ENCODE data around the gene STXBP5. TPM values are rescaled to one million over a fixed set of nuclear protein-coding genes. Genes with fewer than 3 reads are reported as not detected.

The STXBP5 gene
- total and polyA plus RNA-seq, 2 of the 13 experiments (the other 11 are each of a cell fraction or from before 2014, with no cell fraction given): 8.8 to 19.4 TPM

DNA sequence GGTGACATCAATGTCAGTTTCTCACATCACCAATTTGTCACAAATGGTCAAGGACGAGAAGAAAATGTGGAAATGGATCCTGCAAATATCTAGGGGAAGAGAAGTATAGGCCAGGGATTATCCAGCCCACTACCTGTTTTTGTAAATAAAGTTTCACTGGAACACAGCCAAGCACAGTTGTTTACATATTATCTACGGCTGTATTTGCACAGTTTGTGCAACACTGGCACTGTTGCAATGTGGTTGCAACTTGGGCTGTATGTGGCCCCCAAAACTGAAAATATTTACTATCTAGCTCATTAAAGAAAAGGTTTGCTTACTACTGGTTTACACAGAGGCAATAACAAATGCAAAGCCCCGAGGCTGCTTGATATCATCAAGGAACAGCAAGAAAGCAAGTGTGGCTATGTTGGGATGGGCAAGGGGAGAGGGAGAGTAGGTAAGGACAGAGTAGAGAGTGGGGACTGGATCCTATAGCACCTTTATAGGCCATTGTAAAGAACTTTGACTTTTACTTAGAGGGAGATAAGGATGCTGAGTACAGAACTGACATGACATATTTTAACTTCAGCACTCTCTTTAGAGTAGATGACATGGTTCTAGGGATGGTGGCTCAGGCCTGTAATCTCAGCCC is 11.8 kb upstream of the STXBP5 start (continued):
- TF ChIP-seq, protein P1, sequence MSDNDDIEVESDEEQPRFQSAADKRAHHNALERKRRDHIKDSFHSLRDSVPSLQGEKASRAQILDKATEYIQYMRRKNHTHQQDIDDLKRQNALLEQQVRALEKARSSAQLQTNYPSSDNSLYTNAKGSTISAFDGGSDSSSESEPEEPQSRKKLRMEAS (IDR thresholded peaks at IDR 0.05): peak; percentile 49; the same call in 1 of the 2 replicates
- 0 out of 2 replicates have a peak, but pooled peaks have one; percentile 47 for TF ChIP-seq ZNF3 (CRISPR knock-in tag; IDR thresholded peaks at IDR 0.05)
- no peak for TF ChIP-seq SRSF1 (optimal IDR thresholded peaks at IDR 0.05; ENCODE audit: low read depth, low read length)
- TF ChIP-seq ZNF124 (CRISPR knock-in tag; IDR thresholded peaks at IDR 0.05): no peak
- no peak for TF ChIP-seq HMG20B (CRISPR knock-in tag; conservative IDR thresholded peaks at IDR 0.05)
- no peak for TF ChIP-seq ATAD3A (CRISPR knock-in tag; IDR thresholded peaks at IDR 0.05)
- peak; percentile 72 for TF ChIP-seq GATAD1 (CRISPR knock-in tag; IDR thresholded peaks at IDR 0.05)
- TF ChIP-seq, protein P2, sequence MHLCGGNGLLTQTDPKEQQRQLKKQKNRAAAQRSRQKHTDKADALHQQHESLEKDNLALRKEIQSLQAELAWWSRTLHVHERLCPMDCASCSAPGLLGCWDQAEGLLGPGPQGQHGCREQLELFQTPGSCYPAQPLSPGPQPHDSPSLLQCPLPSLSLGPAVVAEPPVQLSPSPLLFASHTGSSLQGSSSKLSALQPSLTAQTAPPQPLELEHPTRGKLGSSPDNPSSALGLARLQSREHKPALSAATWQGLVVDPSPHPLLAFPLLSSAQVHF (CRISPR knock-in tag; IDR thresholded peaks at IDR 0.05): no peak
- TF ChIP-seq ZMYM2 (CRISPR knock-in tag; IDR thresholded peaks at IDR 0.05): no peak
- no peak for TF ChIP-seq RFX3 (CRISPR knock-in tag; IDR thresholded peaks at IDR 0.05)
- no peak for TF ChIP-seq MYNN (CRISPR knock-in tag; IDR thresholded peaks at IDR 0.05; ENCODE audit: low read depth)
- TF ChIP-seq FIP1L1 (IDR thresholded peaks at IDR 0.05; ENCODE audit: borderline replicate concordance, insufficient read depth, low read depth, low read length): no peak
- TF ChIP-seq HDAC2 (CRISPR knock-in tag; IDR thresholded peaks at IDR 0.05): peak; percentile 78
- TF ChIP-seq RAD21 (CRISPR knock-in tag; IDR thresholded peaks at IDR 0.05): no peak
- peak; percentile 69; the same call in 1 of the 2 replicates for TF ChIP-seq ERF (CRISPR knock-in tag; IDR thresholded peaks at IDR 0.05)
- no peak for TF ChIP-seq ZNF773 (CRISPR knock-in tag; IDR thresholded peaks at IDR 0.05; ENCODE audit: borderline replicate concordance)
- TF ChIP-seq ADNP (CRISPR knock-in tag; IDR thresholded peaks at IDR 0.05): no peak
- TF ChIP-seq, protein P3, sequence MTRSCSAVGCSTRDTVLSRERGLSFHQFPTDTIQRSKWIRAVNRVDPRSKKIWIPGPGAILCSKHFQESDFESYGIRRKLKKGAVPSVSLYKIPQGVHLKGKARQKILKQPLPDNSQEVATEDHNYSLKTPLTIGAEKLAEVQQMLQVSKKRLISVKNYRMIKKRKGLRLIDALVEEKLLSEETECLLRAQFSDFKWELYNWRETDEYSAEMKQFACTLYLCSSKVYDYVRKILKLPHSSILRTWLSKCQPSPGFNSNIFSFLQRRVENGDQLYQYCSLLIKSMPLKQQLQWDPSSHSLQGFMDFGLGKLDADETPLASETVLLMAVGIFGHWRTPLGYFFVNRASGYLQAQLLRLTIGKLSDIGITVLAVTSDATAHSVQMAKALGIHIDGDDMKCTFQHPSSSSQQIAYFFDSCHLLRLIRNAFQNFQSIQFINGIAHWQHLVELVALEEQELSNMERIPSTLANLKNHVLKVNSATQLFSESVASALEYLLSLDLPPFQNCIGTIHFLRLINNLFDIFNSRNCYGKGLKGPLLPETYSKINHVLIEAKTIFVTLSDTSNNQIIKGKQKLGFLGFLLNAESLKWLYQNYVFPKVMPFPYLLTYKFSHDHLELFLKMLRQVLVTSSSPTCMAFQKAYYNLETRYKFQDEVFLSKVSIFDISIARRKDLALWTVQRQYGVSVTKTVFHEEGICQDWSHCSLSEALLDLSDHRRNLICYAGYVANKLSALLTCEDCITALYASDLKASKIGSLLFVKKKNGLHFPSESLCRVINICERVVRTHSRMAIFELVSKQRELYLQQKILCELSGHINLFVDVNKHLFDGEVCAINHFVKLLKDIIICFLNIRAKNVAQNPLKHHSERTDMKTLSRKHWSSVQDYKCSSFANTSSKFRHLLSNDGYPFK (CRISPR knock-in tag; IDR thresholded peaks at IDR 0.05; ENCODE audit: borderline replicate concordance): no peak
- peak; percentile 99 for TF ChIP-seq CEBPB (IDR thresholded peaks at IDR 0.05; ENCODE audit: borderline replicate concordance, low read depth, low read length)
- TF ChIP-seq, protein P4, sequence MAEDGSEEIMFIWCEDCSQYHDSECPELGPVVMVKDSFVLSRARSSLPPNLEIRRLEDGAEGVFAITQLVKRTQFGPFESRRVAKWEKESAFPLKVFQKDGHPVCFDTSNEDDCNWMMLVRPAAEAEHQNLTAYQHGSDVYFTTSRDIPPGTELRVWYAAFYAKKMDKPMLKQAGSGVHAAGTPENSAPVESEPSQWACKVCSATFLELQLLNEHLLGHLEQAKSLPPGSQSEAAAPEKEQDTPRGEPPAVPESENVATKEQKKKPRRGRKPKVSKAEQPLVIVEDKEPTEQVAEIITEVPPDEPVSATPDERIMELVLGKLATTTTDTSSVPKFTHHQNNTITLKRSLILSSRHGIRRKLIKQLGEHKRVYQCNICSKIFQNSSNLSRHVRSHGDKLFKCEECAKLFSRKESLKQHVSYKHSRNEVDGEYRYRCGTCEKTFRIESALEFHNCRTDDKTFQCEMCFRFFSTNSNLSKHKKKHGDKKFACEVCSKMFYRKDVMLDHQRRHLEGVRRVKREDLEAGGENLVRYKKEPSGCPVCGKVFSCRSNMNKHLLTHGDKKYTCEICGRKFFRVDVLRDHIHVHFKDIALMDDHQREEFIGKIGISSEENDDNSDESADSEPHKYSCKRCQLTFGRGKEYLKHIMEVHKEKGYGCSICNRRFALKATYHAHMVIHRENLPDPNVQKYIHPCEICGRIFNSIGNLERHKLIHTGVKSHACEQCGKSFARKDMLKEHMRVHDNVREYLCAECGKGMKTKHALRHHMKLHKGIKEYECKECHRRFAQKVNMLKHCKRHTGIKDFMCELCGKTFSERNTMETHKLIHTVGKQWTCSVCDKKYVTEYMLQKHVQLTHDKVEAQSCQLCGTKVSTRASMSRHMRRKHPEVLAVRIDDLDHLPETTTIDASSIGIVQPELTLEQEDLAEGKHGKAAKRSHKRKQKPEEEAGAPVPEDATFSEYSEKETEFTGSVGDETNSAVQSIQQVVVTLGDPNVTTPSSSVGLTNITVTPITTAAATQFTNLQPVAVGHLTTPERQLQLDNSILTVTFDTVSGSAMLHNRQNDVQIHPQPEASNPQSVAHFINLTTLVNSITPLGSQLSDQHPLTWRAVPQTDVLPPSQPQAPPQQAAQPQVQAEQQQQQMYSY (CRISPR knock-in tag; IDR thresholded peaks at IDR 0.05): peak; percentile 95
- TF ChIP-seq ZNF274 (CRISPR knock-in tag; IDR thresholded peaks at IDR 0.05): no peak
- peak; percentile 61; the same call in 1 of the 2 replicates for TF ChIP-seq ZMAT3 (CRISPR knock-in tag; conservative IDR thresholded peaks at IDR 0.05)
- no peak for TF ChIP-seq SRF (IDR thresholded peaks at IDR 0.05; ENCODE audit: low read depth, low read length)
